A549 (cell line): Measurements from ENCODE around the gene MTMR6. TPM values are rescaled to one million over a fixed set of nuclear protein-coding genes. Genes with fewer than 3 reads are reported as not detected.

Source experiments
- ATAC-seq, 2 experiments: fragments of 200-7000 bp in 1 of 2; fragments of >200 bp in 1 of 2; cut with Nextera tagmentation in 1 of 2; cut with Tn5 transposase in 1 of 2; 3 replicates each; pipeline versions ENCODE4 v1.8.0 to v1.9.1; 2018 to 2020; ENCODE audit warnings: mild to moderate bottlenecking in 1 of 2, moderate library complexity in 1 of 2
- CTCF ChIA-PET: fragments of 300-600 bp; sonication (Branson Sonifier 250); formaldehyde crosslinking; extraction: SDS; loops from one replicate; lab custom pipeline; 2021; ENCODE audit warnings: antibody characterized with exemption, inconsistent platforms; lab: Yijun Ruan, JAX
- POLR2A ChIA-PET: fragments of 350-600 bp; formaldehyde crosslinking; extraction: SDS; loops from one replicate; lab custom pipeline; 2021; ENCODE audit warnings: antibody characterized with exemption, inconsistent platforms; lab: Yijun Ruan, JAX
- DNase-seq, 2 experiments: peaks; one replicate each; pipeline versions ENCODE4 v3.0.0 to v3.0.0-alpha.2; 2011 to 2016; ENCODE audit warnings: low read depth in 1 of 2, low spot score in 1 of 2
- FAIRE-seq: peaks from 2 replicates; lab custom pipeline; 2011; peaks lifted over from hg19 to GRCh38; lab: Jason Lieb, UNC
- H3K27ac ChIP-seq, 2 experiments: fragments of >200 bp; sonication (Bioruptor Twin); formaldehyde crosslinking; 3 replicates each; pipeline ENCODE4 v1.5.1; 2016 to 2017
- H3K4me1 ChIP-seq: fragments of >200 bp; sonication (Bioruptor Twin); formaldehyde crosslinking; 3 replicates; pipeline ENCODE4 v1.6.1; 2016
- H3K4me2 ChIP-seq: fragments of >200 bp; sonication (Bioruptor Twin); formaldehyde crosslinking; 3 replicates; pipeline ENCODE4 v1.6.1; 2016
- H3K4me3 ChIP-seq: fragments of >200 bp; sonication (Bioruptor Twin); formaldehyde crosslinking; 3 replicates; pipeline ENCODE4 v1.5.1; 2016
- H3K9me3 ChIP-seq: fragments of >200 bp; sonication (Bioruptor Twin); formaldehyde crosslinking; 3 replicates; pipeline ENCODE4 v1.6.1; 2016
- CEBPB ChIP-seq, 2 experiments: fragments of >200 bp in 1 of 2; sonication (Bioruptor Twin) in 1 of 2; formaldehyde crosslinking in 1 of 2; IDR thresholded peaks; 2 replicates each; pipeline ENCODE4 v1.6.1; 2012 to 2016
- CHD2 ChIP-seq: fragments of 150-350 bp; IDR thresholded peaks from 2 replicates; pipeline ENCODE4 v1.6.1; 2014; ENCODE audit warnings: low read length; ENCODE audit not compliant: partially characterized antibody
- CHD4 ChIP-seq: fragments of 200-600 bp; sonication (generic); IDR thresholded peaks from 2 replicates; pipeline ENCODE4 v1.6.1; 2016; ENCODE audit warnings: antibody characterized with exemption, mild to moderate bottlenecking, borderline replicate concordance
- ELK1 ChIP-seq: fragments of 150-350 bp; IDR thresholded peaks from 2 replicates; pipeline ENCODE4 v1.6.1; 2014; ENCODE audit warnings: low read depth, mild to moderate bottlenecking, low read length
- EP300 ChIP-seq, 2 experiments: fragments of >200 bp; sonication (Bioruptor Twin); formaldehyde crosslinking; IDR thresholded peaks; 2 replicates in 1 of 2; 3 replicates in 1 of 2; pipeline ENCODE4 v1.6.1; 2016 to 2017
- ESRRA ChIP-seq: fragments of 150-350 bp; IDR thresholded peaks from 2 replicates; pipeline ENCODE4 v1.6.1; 2014; ENCODE audit warnings: mild to moderate bottlenecking, low read length, borderline replicate concordance
- FOSB ChIP-seq: fragments of 250-450 bp; sonication (Bioruptor Pico); IDR thresholded peaks from 2 replicates; pipeline ENCODE4 v1.5.0; 2020; ENCODE audit warnings: mild to moderate bottlenecking, moderate library complexity
- FOSL2 ChIP-seq, 2 experiments: fragments of 450-650 bp in 1 of 2; fragments of >200 bp in 1 of 2; sonication (Bioruptor Twin) in 1 of 2; formaldehyde crosslinking; IDR thresholded peaks; 2 replicates each; pipeline versions ENCODE4 v1.5.0 to v1.6.1; 2016 to 2020; ENCODE audit warnings: mild to moderate bottlenecking in 1 of 2, moderate library complexity in 1 of 2
- FOXS1 ChIP-seq: fragments of 250-450 bp; sonication (Bioruptor Pico); IDR thresholded peaks from 2 replicates; pipeline ENCODE4 v1.5.0; 2020; ENCODE audit warnings: mild to moderate bottlenecking, moderate library complexity
- GATA3 ChIP-seq: IDR thresholded peaks from 2 replicates; pipeline ENCODE4 v1.6.1; 2012; ENCODE audit warnings: borderline replicate concordance
- HES2 ChIP-seq: fragments of >200 bp; sonication (Bioruptor Twin); formaldehyde crosslinking; IDR thresholded peaks from 2 replicates; pipeline ENCODE4 v1.6.1; 2016
- JUN ChIP-seq, 2 experiments: fragments of >200 bp; sonication (Bioruptor Twin); formaldehyde crosslinking; IDR thresholded peaks; 2 replicates in 1 of 2; 3 replicates in 1 of 2; pipeline ENCODE4 v1.6.1; 2016 to 2017
- JUNB ChIP-seq: fragments of >200 bp; sonication (Bioruptor Twin); formaldehyde crosslinking; IDR thresholded peaks from 2 replicates; pipeline ENCODE4 v1.6.1; 2016
- KDM1A ChIP-seq: fragments of 200-600 bp; sonication (generic); IDR thresholded peaks from 2 replicates; pipeline ENCODE4 v1.6.1; 2016; ENCODE audit warnings: low read depth, mild to moderate bottlenecking
- KDM5A ChIP-seq: fragments of 200-600 bp; sonication (generic); IDR thresholded peaks from 2 replicates; pipeline ENCODE4 v1.6.1; 2016; ENCODE audit warnings: antibody characterized with exemption, mild to moderate bottlenecking
- MAX ChIP-seq: IDR thresholded peaks from 2 replicates; pipeline ENCODE4 v1.6.1; 2012
- MAZ ChIP-seq: fragments of 150-350 bp; IDR thresholded peaks from 2 replicates; pipeline ENCODE4 v1.6.1; 2014; ENCODE audit warnings: antibody characterized with exemption, low read depth, low read length, borderline replicate concordance
- NFE2L2 ChIP-seq: fragments of 150-350 bp; conservative IDR thresholded peaks from 2 replicates; pipeline ENCODE4 v1.6.1; 2014; ENCODE audit warnings: low read length
- NPAS2 ChIP-seq: fragments of 250-450 bp; sonication (Bioruptor Pico); IDR thresholded peaks from 2 replicates; pipeline ENCODE4 v1.8.0; 2022; ENCODE audit warnings: mild to moderate bottlenecking, moderate library complexity, borderline replicate concordance
- NR3C1 ChIP-seq: fragments of >200 bp; sonication (Bioruptor Twin); formaldehyde crosslinking; IDR thresholded peaks from 3 replicates; pipeline ENCODE4 v1.6.1; 2017
- PHF8 ChIP-seq: fragments of 200-600 bp; sonication (generic); IDR thresholded peaks from 2 replicates; pipeline ENCODE4 v1.6.1; 2016; ENCODE audit warnings: low read depth, mild to moderate bottlenecking, antibody characterized with exemption, moderate library complexity, borderline replicate concordance
- POLR2AphosphoS2 ChIP-seq: conservative IDR thresholded peaks from 2 replicates; pipeline ENCODE4 v1.6.1; 2012; ENCODE audit warnings: low read length, improper control_type of control experiment, inconsistent platforms
- RFX5 ChIP-seq: fragments of 450-650 bp; IDR thresholded peaks from 2 replicates; pipeline ENCODE4 v1.7.1; 2014; ENCODE audit warnings: antibody characterized with exemption, mild to moderate bottlenecking, moderate library complexity
- RNF2 ChIP-seq: fragments of 200-600 bp; sonication (generic); IDR thresholded peaks from 2 replicates; pipeline ENCODE4 v1.6.1; 2016; ENCODE audit warnings: low read depth, mild to moderate bottlenecking, antibody characterized with exemption, moderate library complexity, borderline replicate concordance
- TFCP2L1 ChIP-seq: fragments of 250-450 bp; sonication (Bioruptor Pico); IDR thresholded peaks from 2 replicates; pipeline ENCODE4 v1.5.0; 2021; ENCODE audit warnings: mild to moderate bottlenecking
- TP53 ChIP-seq: fragments of 250-450 bp; sonication (Bioruptor Pico); IDR thresholded peaks from 2 replicates; pipeline ENCODE4 v1.5.0; 2021; ENCODE audit warnings: mild to moderate bottlenecking, moderate library complexity
- ZFP36 ChIP-seq: fragments of 450-650 bp; IDR thresholded peaks from 2 replicates; pipeline ENCODE4 v1.6.1; 2014; ENCODE audit warnings: borderline replicate concordance; ENCODE audit not compliant: partially characterized antibody
- ZSCAN20 ChIP-seq: fragments of 250-450 bp; sonication (Bioruptor Pico); IDR thresholded peaks from 2 replicates; pipeline ENCODE4 v1.8.0; 2022; ENCODE audit warnings: mild to moderate bottlenecking, moderate library complexity
- WGBS: methylation state at CpG from one replicate; pipeline ENCODE4 v1.1.6; 2017; ENCODE audit errors: missing lambda C conversion rate; 5-methylcytosine and 5-hydroxymethylcytosine counted together
- polyA plus RNA-seq, 4 experiments: library from polyadenylated mRNA; depleted of rRNA in 3 of 4; stranded (reverse); fragments of >200 nt; fragmentation: RNase III in 1 of 4; extraction: RNeasy Plus Mini Kit Qiagen cat#74134 plus additional on column Dnase treatment in 1 of 4; gene quantifications; 2 replicates in 3 of 4; 3 replicates in 1 of 4; pipeline ENCODE4 v1.2.3, GENCODE V29; 2011 to 2017
- TF ChIP-seq, protein P1 (sequence below): fragments of >200 bp; sonication (Bioruptor Twin); formaldehyde crosslinking; IDR thresholded peaks from 3 replicates; pipeline ENCODE4 v1.6.1; 2016

MTMR6 gene
- polyA plus RNA-seq, 2 of the 4 experiments (the other 2 are of a cell fraction): 8.8 to 22.4 TPM

DNA sequence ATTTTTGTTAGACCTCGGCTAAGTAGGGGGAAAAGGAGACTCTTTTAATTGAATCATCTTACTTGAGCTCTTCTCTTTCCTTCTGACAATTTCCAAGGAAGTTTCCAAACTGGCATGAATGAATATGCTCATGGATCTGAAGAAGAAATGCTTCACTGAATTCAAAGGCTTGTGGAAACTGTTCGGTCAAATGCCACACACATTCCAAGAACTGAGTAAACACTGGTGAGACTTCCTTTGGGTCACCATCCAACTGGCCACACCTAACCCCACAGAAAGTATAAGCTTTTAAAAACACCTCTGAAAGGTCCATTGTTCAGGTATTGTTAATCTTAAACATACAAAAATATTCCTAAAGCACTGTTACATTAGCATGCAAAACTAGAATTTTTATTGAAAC is 33.6 kb downstream of the MTMR6 start:
- ChIA-PET CTCF (interaction anchor here (0.6 kb wide), 1 partner anchor 15 kb away, joined by 3 read pairs; no protein-coding TSS in a partner anchor), POLR2A (no interaction called here)
- Histone ChIP-seq H3K4me3 (no peak overlapping the region), H3K4me2 (0 out of 3 replicates have a peak overlapping the region, but pooled peaks have one; percentile 15), H3K4me1 (0 out of 3 replicates have a peak, but pooled peaks cover 3% of the 10 kb centered on the region), H3K9me3 (no peaks in the 10 kb centered on the region), H3K27ac (no peak overlapping the region)
- TF ChIP-seq MAZ: no peak
- no peak for TF ChIP-seq MAX
- TF ChIP-seq CHD2: no peak
- no peak for TF ChIP-seq RNF2
- no peak for TF ChIP-seq CEBPB (IDR thresholded peaks at IDR 0.05)
- TF ChIP-seq TP53 (CRISPR knock-in tag): no peak
- TF ChIP-seq EP300 (IDR thresholded peaks at IDR 0.05): no peak
- no peak for TF ChIP-seq GATA3
- TF ChIP-seq PHF8: no peak
- no peak for TF ChIP-seq KDM5A
- TF ChIP-seq POLR2AphosphoS2: no peak
- TF ChIP-seq, protein P1, sequence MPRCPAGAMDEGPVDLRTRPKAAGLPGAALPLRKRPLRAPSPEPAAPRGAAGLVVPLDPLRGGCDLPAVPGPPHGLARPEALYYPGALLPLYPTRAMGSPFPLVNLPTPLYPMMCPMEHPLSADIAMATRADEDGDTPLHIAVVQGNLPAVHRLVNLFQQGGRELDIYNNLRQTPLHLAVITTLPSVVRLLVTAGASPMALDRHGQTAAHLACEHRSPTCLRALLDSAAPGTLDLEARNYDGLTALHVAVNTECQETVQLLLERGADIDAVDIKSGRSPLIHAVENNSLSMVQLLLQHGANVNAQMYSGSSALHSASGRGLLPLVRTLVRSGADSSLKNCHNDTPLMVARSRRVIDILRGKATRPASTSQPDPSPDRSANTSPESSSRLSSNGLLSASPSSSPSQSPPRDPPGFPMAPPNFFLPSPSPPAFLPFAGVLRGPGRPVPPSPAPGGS: no peak
- no peak for TF ChIP-seq FOXS1 (CRISPR knock-in tag)
- no peak for TF ChIP-seq ZFP36
- TF ChIP-seq ZSCAN20 (CRISPR knock-in tag): no peak
- no peak for ATAC-seq
- FAIRE-seq: no peak
- DNase-seq: peak in 1 of 2 experiments; percentile 1
- 42% methylated on average over 2 of the region's 2 CpGs for WGBS

- WGBS: 75% methylated on average over 2 of the region's 2 CpGs
- no peak for DNase-seq
- ChIA-PET CTCF (interaction anchor here (1.0 kb wide), 1 partner anchor 30 kb away, joined by 3 read pairs; no protein-coding TSS in a partner anchor), POLR2A (no interaction called here)
- Histone ChIP-seq H3K4me3 (no peak overlapping the region), H3K27ac (no peak overlapping the region), H3K9me3 (no peaks in the 10 kb centered on the region)
- TF ChIP-seq NPAS2 (CRISPR knock-in tag) (no peak), KDM1A (no peak), JUNB (no peak), HES2 (no peak), NFE2L2 (no peak), FOSL2 (IDR thresholded peaks at IDR 0.05) (no peak), FOSL2 (CRISPR knock-in tag; IDR thresholded peaks at IDR 0.05) (no peak), KDM5A (no peak), MAZ (no peak), JUN (IDR thresholded peaks at IDR 0.05) (no peak), ZFP36 (no peak), ESRRA (no peak), FOSB (CRISPR knock-in tag) (no peak), RFX5 (no peak), CHD4 (no peak), NR3C1 (no peak), CHD2 (no peak), CEBPB (IDR thresholded peaks at IDR 0.05) (no peak), ELK1 (no peak), TFCP2L1 (CRISPR knock-in tag) (no peak), TP53 (CRISPR knock-in tag) (no peak)
- TF ChIP-seq, all 56 proteins: peak for 0
- H3K4me2 ChIP-seq: no peak overlapping the region
- 0 out of 3 replicates have a peak, but pooled peaks cover 3% of the 10 kb centered on the region for H3K4me1 ChIP-seq
- FAIRE-seq: no peak
- no peak for ATAC-seq
Observed at GRCh38 chr13:25252752-25253151, 34.5 kb downstream of the MTMR6 start.
